ENCODE measurements around the gene LPO.

Gene LPO

DNA sequence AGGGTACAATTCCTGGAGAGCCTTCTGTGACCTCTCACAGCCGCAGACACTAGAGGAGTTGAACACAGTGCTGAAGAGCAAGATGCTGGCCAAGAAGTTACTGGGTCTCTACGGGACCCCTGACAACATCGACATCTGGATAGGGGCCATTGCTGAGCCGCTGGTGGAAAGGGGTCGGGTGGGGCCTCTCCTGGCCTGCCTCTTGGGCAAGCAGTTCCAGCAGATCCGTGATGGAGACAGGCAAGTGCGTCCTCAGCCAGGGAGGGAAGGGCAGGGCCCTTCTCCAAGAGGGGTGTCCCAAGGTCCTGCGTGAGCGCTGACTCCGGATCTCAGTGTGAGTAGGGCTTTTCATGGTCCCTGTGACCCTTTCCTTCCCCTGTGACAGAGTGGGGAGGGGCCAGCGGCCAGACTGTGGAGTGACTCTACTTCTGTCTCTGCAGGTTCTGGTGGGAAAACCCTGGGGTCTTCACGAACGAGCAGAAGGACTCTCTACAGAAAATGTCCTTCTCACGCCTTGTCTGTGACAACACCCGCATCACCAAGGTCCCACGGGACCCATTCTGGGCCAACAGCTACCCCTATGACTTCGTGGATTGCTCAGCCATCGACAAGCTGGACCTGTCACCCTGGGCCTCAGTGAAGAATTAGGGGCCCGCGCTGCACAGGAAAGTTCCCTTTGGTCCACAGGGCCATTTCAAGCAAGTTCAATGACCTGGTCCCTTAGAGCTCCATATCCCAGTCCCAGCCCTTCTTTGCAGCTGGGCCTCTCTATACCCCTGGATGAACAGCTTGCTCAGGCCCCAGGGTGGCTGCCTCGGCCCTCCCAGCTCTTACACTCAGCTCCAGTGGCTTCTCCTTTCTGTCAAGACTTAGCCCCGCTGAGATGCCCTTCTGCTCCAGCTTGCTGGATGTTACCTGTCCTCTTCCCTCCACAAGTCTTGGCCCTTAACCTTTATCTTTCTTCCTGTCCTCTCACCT lies 29.3 kb downstream of the LPO start:
- H2AFZ ChIP-seq (ENCODE audit: low read depth, low read length), result no peak overlapping the region
- H3K27ac ChIP-seq (ENCODE audit: low read length), result no peak overlapping the region
- no peaks in the 10 kb centered on the region for H4K20me1 ChIP-seq (ENCODE audit: insufficient read depth, low read length)
- no peaks in the 10 kb centered on the region for H3K36me3 ChIP-seq (replicated peaks; ENCODE audit: low read depth, low read length)
- no peaks in the 10 kb centered on the region for H3K4me1 ChIP-seq (ENCODE audit: low read length)
- H3K4me3 ChIP-seq (ENCODE audit: low read length), result no peak overlapping the region
- H3K9ac ChIP-seq (ENCODE audit: low read length), result no peak overlapping the region
- H3K27me3 ChIP-seq (ENCODE audit: low read depth, low read length), result peaks cover 33% of the 10 kb centered on the region
- H3K4me2 ChIP-seq (ENCODE audit: low read length), result no peak overlapping the region
- no peak for TF ChIP-seq CTCF (IDR thresholded peaks at IDR 0.05; ENCODE audit: low read depth, low read length)
- TF ChIP-seq EZH2phosphoT487 (IDR thresholded peaks at IDR 0.05; ENCODE audit: low read depth), result no peak
- H3K79me2 ChIP-seq (ENCODE audit: low read length), result no peaks in the 10 kb centered on the region
- H3K9me3 ChIP-seq (ENCODE audit: insufficient read depth, low read length), result no peaks in the 10 kb centered on the region

GRCh38 chr17:58268326-58268725 lies 29.9 kb downstream of the LPO start:
- Histone ChIP-seq H3K9ac (ENCODE audit: low read length) (no peak overlapping the region), H3K27me3 (ENCODE audit: low read depth, low read length) (peaks cover 27% of the 10 kb centered on the region), H4K20me1 (ENCODE audit: insufficient read depth, low read length) (no peaks in the 10 kb centered on the region), H2AFZ (ENCODE audit: low read depth, low read length) (no peak overlapping the region), H3K79me2 (ENCODE audit: low read length) (no peaks in the 10 kb centered on the region), H3K4me1 (ENCODE audit: low read length) (no peaks in the 10 kb centered on the region), H3K4me3 (ENCODE audit: low read length) (no peak overlapping the region), H3K4me2 (ENCODE audit: low read length) (no peak overlapping the region), H3K36me3 (replicated peaks; ENCODE audit: low read depth, low read length) (no peaks in the 10 kb centered on the region), H3K27ac (ENCODE audit: low read length) (no peak overlapping the region), H3K9me3 (ENCODE audit: insufficient read depth, low read length) (no peaks in the 10 kb centered on the region)
- TF ChIP-seq CTCF (IDR thresholded peaks at IDR 0.05; ENCODE audit: low read depth, low read length) (no peak), EZH2phosphoT487 (IDR thresholded peaks at IDR 0.05; ENCODE audit: low read depth) (no peak)

DNA sequence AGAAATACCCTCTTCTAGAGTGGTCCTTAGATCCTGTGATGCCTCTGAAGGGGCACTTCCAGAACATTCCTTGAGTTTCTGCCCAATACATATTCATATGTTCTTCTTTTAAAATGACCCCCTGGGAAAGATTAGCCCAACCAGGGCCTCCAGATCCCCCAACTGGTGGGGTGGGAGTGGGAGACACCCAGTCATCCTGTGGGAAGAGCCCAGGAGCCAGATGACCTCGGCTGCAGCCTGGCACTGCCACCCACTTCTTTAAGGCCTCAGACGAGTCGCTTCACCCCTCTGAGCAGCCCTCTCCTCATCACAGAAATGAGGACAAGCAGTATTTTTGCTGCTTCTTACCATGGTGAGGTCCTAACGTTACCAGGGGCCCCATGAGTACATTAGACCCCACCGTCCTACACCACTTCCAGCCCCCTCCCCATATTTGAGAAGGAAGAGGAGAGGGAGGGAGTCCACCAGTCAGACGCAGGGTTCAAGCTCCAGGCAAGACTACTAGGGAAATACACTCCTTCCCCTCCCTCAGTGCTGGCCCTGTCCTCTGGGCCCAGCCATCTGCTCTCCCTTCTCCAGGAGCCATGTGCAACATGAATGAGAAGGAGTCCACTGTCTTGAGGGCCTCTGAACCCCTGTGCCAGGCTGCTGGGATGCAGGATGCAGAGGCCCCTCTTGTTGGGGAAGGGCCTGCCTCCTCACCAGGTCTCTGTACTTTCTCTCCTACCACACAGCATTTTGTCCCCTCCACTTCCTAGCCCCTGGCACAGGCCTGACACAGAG lies 30.6 kb downstream of the LPO start:
- no peak overlapping the region for H3K4me3 ChIP-seq (ENCODE audit: low read length)
- no peaks in the 10 kb centered on the region for H3K36me3 ChIP-seq (replicated peaks; ENCODE audit: low read depth, low read length)
- H3K4me2 ChIP-seq (ENCODE audit: low read length), result no peak overlapping the region
- H3K27ac ChIP-seq (ENCODE audit: low read length), result no peak overlapping the region
- no peak overlapping the region for H3K9ac ChIP-seq (ENCODE audit: low read length)
- peaks cover 27% of the 10 kb centered on the region for H3K27me3 ChIP-seq (ENCODE audit: low read depth, low read length)
- H2AFZ ChIP-seq (ENCODE audit: low read depth, low read length), result no peak overlapping the region
- H3K79me2 ChIP-seq (ENCODE audit: low read length), result no peaks in the 10 kb centered on the region
- no peaks in the 10 kb centered on the region for H3K9me3 ChIP-seq (ENCODE audit: insufficient read depth, low read length)
- no peaks in the 10 kb centered on the region for H4K20me1 ChIP-seq (ENCODE audit: insufficient read depth, low read length)
- no peaks in the 10 kb centered on the region for H3K4me1 ChIP-seq (ENCODE audit: low read length)
- no peak for TF ChIP-seq CTCF (IDR thresholded peaks at IDR 0.05; ENCODE audit: low read depth, low read length)
- no peak for TF ChIP-seq EZH2phosphoT487 (IDR thresholded peaks at IDR 0.05; ENCODE audit: low read depth)
